Progenitor cell of endocrine pancreas (in vitro differentiated cells): ENCODE results near the gene LTBP2. TPM values are rescaled to one million over a fixed set of nuclear protein-coding genes. Genes with fewer than 3 reads are reported as not detected.
A peak's percentile ranks its signal among the peaks of the same experiment; 100 is the strongest.

Source experiments
- DNase-seq: peaks from one replicate; pipeline ENCODE4 v3.0.0; 2021; ENCODE audit warnings: low spot score; ENCODE audit not compliant: unreplicated experiment
- H3K27ac Mint-ChIP-seq: 2 replicates; pipeline ENCODE4 v1.8.0; 2021; ENCODE audit warnings: mild to moderate bottlenecking, moderate library complexity, mixed read lengths
- H3K27me3 Mint-ChIP-seq: 2 replicates; pipeline ENCODE4 v1.8.0; 2021; ENCODE audit warnings: mixed read lengths
- H3K36me3 Mint-ChIP-seq: 2 replicates; pipeline ENCODE4 v1.8.0; 2022; ENCODE audit warnings: mixed read lengths; ENCODE audit not compliant: insufficient read depth
- H3K4me1 Mint-ChIP-seq: 2 replicates; pipeline ENCODE4 v1.8.0; 2021; ENCODE audit warnings: low read depth, mixed read lengths
- H3K4me3 Mint-ChIP-seq: 2 replicates; pipeline ENCODE4 v1.8.0; 2021; ENCODE audit warnings: low read depth, mild to moderate bottlenecking, moderate library complexity, mixed read lengths
- H3K9me3 Mint-ChIP-seq: 2 replicates; pipeline ENCODE4 v1.8.0; 2021; ENCODE audit warnings: low read depth, mixed read lengths
- CTCF ChIP-seq: fragments of 200-600 bp; sonication (generic); IDR thresholded peaks from one replicate; pipeline ENCODE4 v1.5.0; 2021; ENCODE audit warnings: antibody characterized with exemption, mild to moderate bottlenecking; ENCODE audit not compliant: unreplicated experiment
- total RNA-seq: library from RNA; stranded (reverse); gene quantifications from 2 replicates; pipeline ENCODE4 v1.2.1, GENCODE V29; 2021

Gene LTBP2
- total RNA-seq, 1 donor from 2014 or later, result 0.79 TPM

GRCh38 chr14:74645756-74646470, 33.9 kb upstream of the LTBP2 start:
- Mint-ChIP-seq H3K36me3 (no peaks in the 10 kb centered on the region), H3K9me3 (no peaks in the 10 kb centered on the region), H3K27me3 (no peaks in the 10 kb centered on the region), H3K4me1 (no peaks in the 10 kb centered on the region), H3K4me3 (no peak overlapping the region), H3K27ac (peak overlapping the region; percentile 67)
- no peak for TF ChIP-seq CTCF
- no peak for DNase-seq

- Mint-ChIP-seq H3K4me1 (no peaks in the 10 kb centered on the region), H3K36me3 (no peaks in the 10 kb centered on the region), H3K27me3 (no peaks in the 10 kb centered on the region), H3K27ac (no peak overlapping the region), H3K9me3 (no peaks in the 10 kb centered on the region), H3K4me3 (no peak overlapping the region)
- DNase-seq, result no peak
- TF ChIP-seq CTCF, result no peak
Observed at GRCh38 chr14:74645244-74645643, 33.2 kb upstream of the LTBP2 start.

GRCh38 chr14:74641601-74642391, 29.8 kb upstream of the LTBP2 start:
- peaks cover 4% of the 10 kb centered on the region for H3K27me3 Mint-ChIP-seq
- no peak overlapping the region for H3K4me3 Mint-ChIP-seq
- H3K4me1 Mint-ChIP-seq, result peaks cover 7% of the 10 kb centered on the region
- TF ChIP-seq CTCF, result no peak
- H3K36me3 Mint-ChIP-seq, result no peaks in the 10 kb centered on the region
- H3K27ac Mint-ChIP-seq, result no peak overlapping the region
- no peaks in the 10 kb centered on the region for H3K9me3 Mint-ChIP-seq
- DNase-seq, result no peak

GRCh38 chr14:74638966-74639365, 26.9 kb upstream of the LTBP2 start:
- no peaks in the 10 kb centered on the region for H3K9me3 Mint-ChIP-seq
- H3K4me1 Mint-ChIP-seq, result peaks cover 26% of the 10 kb centered on the region
- no peak for TF ChIP-seq CTCF
- no peak overlapping the region for H3K4me3 Mint-ChIP-seq
- DNase-seq, result no peak
- H3K27me3 Mint-ChIP-seq, result peaks cover 4% of the 10 kb centered on the region
- no peaks in the 10 kb centered on the region for H3K36me3 Mint-ChIP-seq
- no peak overlapping the region for H3K27ac Mint-ChIP-seq

- DNase-seq, result no peak
- Mint-ChIP-seq H3K4me1 (peaks cover 33% of the 10 kb centered on the region), H3K27ac (no peak overlapping the region), H3K9me3 (no peaks in the 10 kb centered on the region), H3K4me3 (no peak overlapping the region), H3K36me3 (no peaks in the 10 kb centered on the region), H3K27me3 (peaks cover 4% of the 10 kb centered on the region)
- no peak for TF ChIP-seq CTCF
Observed at GRCh38 chr14:74638066-74638465, 26.0 kb upstream of the LTBP2 start.
